Naive B cell (primary cell): ENCODE data around the gene ADA. TPM values are rescaled to one million over a fixed set of nuclear protein-coding genes. Genes with fewer than 3 reads are reported as not detected.
A peak's percentile ranks its signal among the peaks of the same experiment; 100 is the strongest.

Experiments used
- ATAC-seq, 2 donors: fragments of 150-1000 bp; cut with Tn5 transposase; 2 replicates each; pipeline ENCODE4 v1.10.0; 2021; ENCODE audit warnings: low read depth in 2 of 2, mild to moderate bottlenecking in 2 of 2, moderate library complexity in 2 of 2
- DNase-seq: peaks from one replicate; pipeline ENCODE4 v3.0.0; 2022
- H3K27ac Mint-ChIP-seq, 6 donors: one replicate each; pipeline ENCODE4 v1.8.0; 2020 to 2022; ENCODE audit warnings: mild to moderate bottlenecking in 6 of 6, mixed read lengths in 6 of 6, moderate library complexity in 5 of 6, inconsistent platforms in 2 of 6
- H3K27me3 Mint-ChIP-seq, 3 donors: one replicate each; pipeline ENCODE4 v1.8.0; 2021 to 2022; ENCODE audit warnings: mixed read lengths in 3 of 3, mild to moderate bottlenecking in 1 of 3
- H3K36me3 Mint-ChIP-seq, 2 donors: one replicate each; pipeline ENCODE4 v1.8.0; 2020 to 2022; ENCODE audit warnings: mixed read lengths in 2 of 2, inconsistent platforms in 1 of 2, mild to moderate bottlenecking in 1 of 2
- H3K4me1 Mint-ChIP-seq, 3 donors: one replicate each; pipeline ENCODE4 v1.8.0; 2020 to 2022; ENCODE audit warnings: mixed read lengths in 3 of 3, inconsistent platforms in 1 of 3, mild to moderate bottlenecking in 1 of 3, moderate library complexity in 1 of 3
- H3K4me3 Mint-ChIP-seq, 8 donors: one replicate each; pipeline ENCODE4 v1.8.0; 2020 to 2022; ENCODE audit warnings: mild to moderate bottlenecking in 8 of 8, mixed read lengths in 8 of 8, moderate library complexity in 8 of 8, inconsistent platforms in 2 of 8
- H3K9me3 Mint-ChIP-seq, 7 donors: one replicate each; pipeline ENCODE4 v1.8.0; 2020 to 2022; ENCODE audit warnings: mixed read lengths in 7 of 7, mild to moderate bottlenecking in 5 of 7, inconsistent platforms in 2 of 7, moderate library complexity in 1 of 7
- polyA plus RNA-seq, 6 donors: library from polyadenylated mRNA; unstranded; fragments of 300-500 nt; fragmentation: Illumina TruSeq; gene quantifications; one replicate each; pipeline ENCODE4 v1.2.3, GENCODE V29; 2021; ENCODE audit warnings: low read depth in 6 of 6

Gene ADA
- polyA plus RNA-seq, 6 donors from 2014 or later, result 1.7 to 7.6 (median 4.6) TPM

DNA sequence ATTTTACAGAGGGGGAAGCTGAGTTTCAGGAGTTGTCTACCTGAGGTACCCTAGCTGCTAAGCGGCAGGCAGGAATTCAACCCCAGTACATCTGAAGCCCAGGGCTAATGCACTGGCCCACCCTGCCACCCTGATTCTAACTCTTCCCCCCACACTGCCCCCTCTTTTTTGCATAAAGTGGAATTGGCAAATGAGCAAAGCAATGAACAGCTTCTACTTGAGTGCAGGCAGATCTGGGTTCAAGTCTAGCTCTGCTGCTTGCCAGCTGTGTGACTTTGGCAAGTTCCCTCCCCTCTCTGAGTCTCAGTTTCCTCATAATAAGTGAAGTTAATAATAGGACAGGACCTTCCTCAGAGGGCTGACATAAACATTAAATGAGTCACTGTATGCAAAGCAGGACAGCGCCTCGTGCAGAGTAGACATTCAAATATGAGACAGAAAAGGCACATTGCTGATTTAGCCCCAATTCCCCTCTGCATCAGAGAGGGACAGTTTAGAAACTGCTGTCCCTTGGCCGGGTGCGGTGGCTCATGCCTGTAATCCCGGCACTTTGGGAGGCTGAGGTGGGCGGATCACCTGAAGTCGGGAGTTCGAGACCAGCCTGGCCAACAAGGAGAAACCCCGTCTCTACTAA is 4.7 kb downstream of the ADA start:
- H3K36me3 Mint-ChIP-seq, result no peaks in the 10 kb centered on the region
- no peaks in the 10 kb centered on the region for H3K27me3 Mint-ChIP-seq
- H3K9me3 Mint-ChIP-seq, result no peaks in the 10 kb centered on the region
- peak overlapping the region; percentile 35 to 83 (median 63) for H3K4me3 Mint-ChIP-seq
- peaks cover 40 to 73% (median 63%) of the 10 kb centered on the region in 3 donors for H3K4me1 Mint-ChIP-seq
- ATAC-seq, result peak; percentile 60 to 66
- H3K27ac Mint-ChIP-seq, result peak overlapping the region in 5 of 6 donors; percentile 84 to 97 (median 90)
- DNase-seq, result peak; percentile 36

DNA sequence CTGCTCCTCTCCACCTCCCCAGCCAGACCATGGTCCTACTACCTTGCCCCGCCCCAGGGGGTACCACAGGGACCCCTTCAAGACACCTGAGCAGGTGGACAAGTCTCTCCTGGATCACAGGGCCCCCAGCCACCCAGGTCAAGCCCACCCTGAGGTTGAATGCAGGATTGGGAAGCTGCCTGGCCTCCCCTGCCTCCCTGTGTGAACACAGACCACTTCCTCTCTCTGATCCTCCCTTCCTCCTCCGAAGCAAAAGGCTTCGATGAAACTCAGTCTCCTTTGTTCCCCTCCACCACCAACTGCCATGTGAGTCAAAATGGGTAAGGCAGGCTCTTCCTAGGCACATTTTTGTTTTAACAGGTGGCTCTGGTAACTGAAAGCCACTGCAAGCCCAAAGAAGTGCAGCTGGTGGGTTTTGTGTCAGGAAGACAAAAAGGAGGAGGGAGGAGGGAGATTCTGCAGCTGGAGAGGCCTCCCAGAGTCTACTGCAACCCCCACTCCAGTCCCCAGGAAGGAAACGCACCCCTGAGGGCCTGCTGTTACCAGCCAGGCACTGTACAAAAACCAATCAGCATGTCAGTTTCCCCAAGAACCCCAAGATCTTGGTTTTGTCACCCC is 5.4 kb downstream of the ADA start:
- peak in 1 of 2 donors; percentile 13 for ATAC-seq
- peaks cover 44 to 79% (median 66%) of the 10 kb centered on the region in 3 donors for H3K4me1 Mint-ChIP-seq
- no peaks in the 10 kb centered on the region for H3K36me3 Mint-ChIP-seq
- DNase-seq, result no peak
- peak overlapping the region in 4 of 6 donors; percentile 30 to 85 (median 68) for H3K27ac Mint-ChIP-seq
- H3K9me3 Mint-ChIP-seq, result no peaks in the 10 kb centered on the region
- no peaks in the 10 kb centered on the region for H3K27me3 Mint-ChIP-seq
- peak overlapping the region in 4 of 8 donors; percentile 48 to 83 (median 56) for H3K4me3 Mint-ChIP-seq

DNA sequence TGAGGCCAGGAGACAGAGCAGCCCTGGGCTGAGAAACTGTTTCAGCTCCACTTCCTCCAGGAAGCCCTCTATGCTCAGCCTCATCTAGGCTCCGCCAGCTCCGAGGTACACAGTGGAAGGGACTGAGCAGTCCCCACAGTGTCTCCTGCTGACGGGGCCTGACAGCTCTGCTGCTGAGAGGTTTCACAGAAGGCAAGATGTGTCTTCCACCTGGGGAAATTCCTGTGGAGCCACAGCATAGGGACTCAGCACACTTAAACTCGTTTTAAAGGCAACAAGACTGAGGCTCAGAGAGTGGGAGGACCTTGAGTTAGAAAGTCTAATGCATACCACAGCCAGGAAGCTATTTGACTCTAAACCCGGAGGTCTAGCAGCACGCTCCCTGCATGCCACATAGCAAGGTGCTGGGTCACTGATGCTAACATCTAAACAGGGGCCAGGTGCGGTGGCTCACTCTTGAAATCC is 6.8 kb downstream of the ADA start:
- H3K27ac Mint-ChIP-seq, result peak overlapping the region in 2 of 6 donors; percentile 65 to 71
- ATAC-seq (peak; percentile 12 to 32), DNase-seq (no peak)
- no peaks in the 10 kb centered on the region for H3K36me3 Mint-ChIP-seq
- peaks cover 0 to 4% (median 0%) of the 10 kb centered on the region in 7 donors for H3K9me3 Mint-ChIP-seq
- H3K4me1 Mint-ChIP-seq, result peaks cover 37 to 73% (median 61%) of the 10 kb centered on the region in 3 donors
- no peaks in the 10 kb centered on the region for H3K27me3 Mint-ChIP-seq
- H3K4me3 Mint-ChIP-seq, result peak overlapping the region in 4 of 8 donors; percentile 27 to 39 (median 31)

DNA sequence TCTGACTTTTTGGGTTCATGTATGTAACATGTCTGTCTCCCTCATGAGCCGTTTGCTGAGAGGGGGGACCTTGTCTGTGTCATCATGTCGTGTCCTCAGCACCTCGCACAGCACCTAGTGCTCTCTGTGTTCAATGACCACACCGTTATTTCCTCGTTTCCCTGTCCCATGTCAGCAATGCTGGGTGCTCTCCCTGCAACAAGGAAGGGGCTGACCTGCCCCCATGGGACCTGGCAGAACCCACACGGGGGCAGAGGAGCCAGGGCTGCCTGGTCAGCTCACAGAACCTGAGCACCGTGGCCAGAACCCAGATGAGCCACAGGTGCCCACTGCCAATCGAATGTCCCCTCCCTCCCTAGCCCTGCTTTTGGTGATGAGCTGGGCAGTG is 7.3 kb downstream of the ADA start:
- DNase-seq, result no peak
- H3K27ac Mint-ChIP-seq, result peak overlapping the region in 2 of 6 donors; percentile 65 to 67
- H3K4me3 Mint-ChIP-seq, result peak overlapping the region in 1 of 8 donors; percentile 41
- peaks cover 0 to 4% (median 0%) of the 10 kb centered on the region in 7 donors for H3K9me3 Mint-ChIP-seq
- no peaks in the 10 kb centered on the region for H3K27me3 Mint-ChIP-seq
- H3K36me3 Mint-ChIP-seq, result no peaks in the 10 kb centered on the region
- ATAC-seq, result no peak
- H3K4me1 Mint-ChIP-seq, result peaks cover 37 to 72% (median 58%) of the 10 kb centered on the region in 3 donors

DNA sequence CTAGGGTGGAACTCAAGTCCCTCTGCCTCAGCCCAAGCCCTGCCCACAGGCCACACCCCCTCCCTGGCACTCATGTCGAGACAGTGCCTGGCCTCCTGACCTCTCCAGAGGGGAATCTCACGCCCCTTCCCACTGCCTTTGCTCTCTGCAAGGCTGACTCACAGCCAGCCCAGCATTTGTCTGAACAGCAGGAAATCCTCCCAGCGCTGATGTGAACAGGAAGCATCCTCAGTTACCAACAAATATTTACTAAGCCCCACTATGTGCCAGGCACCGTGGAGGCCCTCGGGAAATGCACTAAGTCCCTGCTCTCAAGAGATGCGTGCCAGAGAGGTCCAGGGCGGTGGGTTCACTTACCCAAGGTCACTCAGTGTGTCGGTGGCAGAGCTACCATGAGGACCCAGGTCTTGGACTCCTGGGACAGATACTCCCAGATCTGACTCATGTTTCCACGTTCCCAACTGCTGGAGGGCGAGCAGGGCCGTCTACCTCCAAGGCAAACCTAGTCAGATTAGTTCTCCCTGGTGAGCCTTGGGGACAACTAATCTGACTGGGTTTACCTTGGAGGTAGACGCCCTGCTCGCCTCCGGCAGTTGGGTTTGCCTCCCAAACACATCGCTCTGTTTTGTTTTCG is 7.8 kb downstream of the ADA start:
- Mint-ChIP-seq H3K36me3 (peaks cover 0 to 2% of the 10 kb centered on the region in 2 donors), H3K27ac (peak overlapping the region in 3 of 6 donors; percentile 54 to 67 (median 65)), H3K4me1 (peaks cover 37 to 68% (median 56%) of the 10 kb centered on the region in 3 donors), H3K27me3 (no peaks in the 10 kb centered on the region), H3K9me3 (peaks cover 0 to 4% (median 0%) of the 10 kb centered on the region in 7 donors), H3K4me3 (peak overlapping the region in 2 of 8 donors; percentile 9 to 41)
- ATAC-seq (no peak), DNase-seq (no peak)

DNA sequence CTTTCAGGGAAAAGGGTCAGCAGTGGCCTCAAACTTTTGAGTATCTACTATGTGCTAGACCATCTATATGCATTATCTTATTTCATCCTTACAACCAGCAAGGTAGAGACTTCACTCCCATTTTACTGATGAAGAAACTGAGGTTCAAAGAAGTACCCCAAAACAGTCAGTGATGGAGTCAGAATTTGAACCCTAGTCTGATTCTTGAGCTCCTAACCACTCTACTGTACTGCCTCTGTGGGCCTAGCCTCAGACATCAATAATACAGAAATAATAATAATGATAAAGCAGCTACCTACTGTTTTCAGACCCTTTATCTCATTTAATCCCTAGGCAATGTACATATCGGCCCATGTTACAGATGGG is 8.4 kb downstream of the ADA start:
- H3K9me3 Mint-ChIP-seq, result peaks cover 0 to 4% (median 0%) of the 10 kb centered on the region in 7 donors
- H3K36me3 Mint-ChIP-seq, result peaks cover 0 to 4% of the 10 kb centered on the region in 2 donors
- ATAC-seq (no peak), DNase-seq (no peak)
- H3K4me3 Mint-ChIP-seq, result peak overlapping the region in 2 of 8 donors; percentile 31 to 52
- H3K27me3 Mint-ChIP-seq, result no peaks in the 10 kb centered on the region
- peak overlapping the region in 2 of 6 donors; percentile 65 for H3K27ac Mint-ChIP-seq
- H3K4me1 Mint-ChIP-seq, result peaks cover 37 to 65% (median 56%) of the 10 kb centered on the region in 3 donors

DNA sequence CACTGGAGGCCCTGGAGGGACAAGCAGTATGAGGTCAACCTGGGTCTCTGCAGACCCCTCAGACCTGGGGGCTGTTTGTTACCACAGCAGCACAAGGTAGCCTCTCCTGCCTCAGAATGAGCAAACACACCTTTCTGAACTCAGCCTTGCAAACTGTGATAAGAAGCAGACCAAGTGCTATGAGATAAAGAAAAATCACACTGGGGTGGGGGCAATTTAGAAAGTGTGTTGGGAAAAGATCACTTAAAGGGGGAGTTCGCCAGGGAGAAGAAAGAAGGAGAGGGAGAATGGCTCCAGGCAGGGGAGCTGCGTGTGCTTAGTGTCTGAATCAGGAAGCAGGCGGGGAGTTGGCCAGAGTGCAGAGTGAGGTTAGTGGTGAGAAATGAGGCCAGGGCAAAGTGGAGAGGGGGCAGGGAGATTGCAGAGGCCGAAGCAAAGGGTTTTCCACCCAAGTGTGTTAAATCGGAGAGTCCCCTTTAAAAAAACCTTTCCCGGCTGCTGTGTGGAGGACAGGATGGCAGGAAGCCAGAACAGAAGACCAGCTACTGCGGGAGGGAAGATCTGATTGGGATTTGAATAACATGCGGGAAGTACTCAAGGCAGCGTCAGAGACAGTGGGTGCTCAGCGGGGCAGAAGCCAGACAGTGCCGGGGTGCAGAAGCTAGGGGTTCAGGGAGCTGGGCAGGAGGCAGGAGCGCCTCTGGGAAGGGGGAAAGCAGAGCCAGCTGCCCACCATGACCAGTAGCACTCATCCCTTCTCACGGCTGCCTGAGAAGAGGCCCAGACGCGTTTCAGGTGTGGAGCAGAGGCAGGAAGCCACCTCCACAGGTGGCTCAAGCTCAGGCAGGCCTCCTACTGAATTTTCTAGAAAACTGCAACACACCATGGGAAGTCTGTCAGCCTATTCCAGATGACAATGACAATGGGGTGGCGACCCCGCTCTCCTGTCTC is 9.0 kb downstream of the ADA start:
- DNase-seq, result no peak
- Mint-ChIP-seq H3K36me3 (peaks cover 0 to 4% of the 10 kb centered on the region in 2 donors), H3K27me3 (no peaks in the 10 kb centered on the region), H3K4me3 (peak overlapping the region in 6 of 8 donors; percentile 19 to 68 (median 53)), H3K27ac (peak overlapping the region; percentile 1 to 94 (median 54)), H3K4me1 (peaks cover 37 to 61% (median 56%) of the 10 kb centered on the region in 3 donors), H3K9me3 (peaks cover 0 to 4% (median 0%) of the 10 kb centered on the region in 7 donors)
- peak; percentile 26 to 49 for ATAC-seq

DNA sequence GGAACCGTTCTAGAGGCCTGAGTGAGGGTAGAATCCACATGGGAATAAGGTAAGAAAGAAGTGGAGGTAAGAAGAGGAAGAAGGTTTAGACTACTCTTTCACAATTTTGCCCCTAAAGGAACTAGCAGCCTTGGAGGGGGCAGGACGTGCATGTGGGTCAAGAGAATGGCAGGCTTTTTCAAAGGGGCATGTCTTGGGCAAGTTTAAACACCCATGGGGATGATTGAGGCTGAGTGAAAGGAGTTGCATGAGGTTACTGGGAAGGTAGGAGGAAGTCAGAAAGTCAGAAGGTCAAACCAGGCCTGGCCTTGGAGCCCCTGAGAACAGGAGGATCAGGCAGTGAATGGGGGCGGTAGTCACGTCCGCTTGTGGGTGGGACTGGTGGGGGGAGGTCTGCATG is 10.2 kb downstream of the ADA start:
- Mint-ChIP-seq H3K27me3 (no peaks in the 10 kb centered on the region), H3K36me3 (peaks cover 0 to 4% of the 10 kb centered on the region in 2 donors), H3K27ac (peak overlapping the region in 2 of 6 donors; percentile 47 to 93), H3K4me1 (peaks cover 32 to 49% (median 48%) of the 10 kb centered on the region in 3 donors), H3K9me3 (peaks cover 0 to 4% (median 0%) of the 10 kb centered on the region in 7 donors), H3K4me3 (peak overlapping the region in 2 of 8 donors; percentile 22 to 36)
- no peak for DNase-seq
- no peak for ATAC-seq

DNA sequence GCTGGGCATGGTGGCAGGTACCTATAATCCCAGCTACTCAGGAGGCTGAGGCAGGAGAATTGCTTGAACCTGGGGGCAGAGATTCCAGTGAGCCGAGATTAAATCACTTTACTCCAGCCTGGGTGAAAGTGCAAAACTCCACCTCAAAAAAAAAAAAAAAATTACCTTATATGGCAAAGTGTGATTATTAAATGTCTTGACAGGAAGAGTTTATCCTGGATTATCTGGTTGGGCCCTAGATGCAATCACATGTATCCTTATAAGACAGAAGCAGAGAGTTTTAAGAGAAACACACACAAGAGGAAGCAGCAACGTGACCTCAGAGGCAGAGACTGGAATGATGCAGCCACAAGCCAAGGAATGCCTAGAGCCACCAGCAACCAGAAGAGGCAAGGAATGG is 11.0 kb downstream of the ADA start:
- DNase-seq, result no peak
- H3K27me3 Mint-ChIP-seq, result no peaks in the 10 kb centered on the region
- peak overlapping the region in 3 of 6 donors; percentile 20 to 74 (median 47) for H3K27ac Mint-ChIP-seq
- peaks cover 0 to 4% (median 0%) of the 10 kb centered on the region in 7 donors for H3K9me3 Mint-ChIP-seq
- no peak for ATAC-seq
- no peak overlapping the region for H3K4me3 Mint-ChIP-seq
- peaks cover 25 to 42% (median 40%) of the 10 kb centered on the region in 3 donors for H3K4me1 Mint-ChIP-seq
- peaks cover 0 to 4% of the 10 kb centered on the region in 2 donors for H3K36me3 Mint-ChIP-seq

DNA sequence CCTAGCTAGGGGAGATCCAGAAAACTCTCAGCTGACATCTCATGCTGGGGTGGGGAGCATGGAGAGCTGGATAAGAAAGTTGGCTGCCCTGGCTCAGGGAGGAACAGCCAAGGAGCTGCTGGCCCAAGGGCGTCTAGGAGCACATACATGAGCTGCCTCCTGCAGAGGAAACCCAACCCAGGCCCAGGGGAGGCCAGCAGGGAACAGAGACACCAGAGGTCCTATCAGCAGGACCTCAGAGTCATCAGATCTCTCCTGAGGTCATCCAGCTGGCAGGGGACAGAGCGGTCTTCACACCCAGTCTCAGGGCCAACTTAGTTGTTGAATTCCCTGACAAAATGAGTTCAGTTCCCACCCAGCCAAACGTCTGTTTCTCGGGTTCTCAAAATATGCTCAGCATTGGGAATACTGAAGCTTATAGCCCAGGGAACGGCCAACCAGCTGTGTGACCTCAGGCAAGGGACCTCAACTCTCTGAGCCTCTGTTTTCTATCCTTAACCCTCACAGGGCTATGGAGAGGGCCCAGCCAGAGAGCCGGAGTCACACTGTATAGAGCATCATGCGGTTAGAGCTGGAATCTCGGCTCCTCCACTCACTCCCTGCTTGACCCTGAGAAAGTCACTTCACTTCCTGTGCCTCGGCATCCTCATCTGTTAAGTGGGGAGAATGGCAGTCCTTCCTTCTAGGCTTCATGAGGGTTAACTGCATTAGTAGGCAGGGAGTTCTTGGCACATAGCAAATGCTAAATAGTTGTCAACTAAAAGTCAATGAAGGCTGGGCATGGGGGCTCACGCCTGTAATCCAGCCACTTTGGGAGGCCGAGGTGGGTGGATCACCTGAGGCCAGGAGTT is 13.8 kb downstream of the ADA start:
- Mint-ChIP-seq H3K36me3 (peaks cover 0 to 4% of the 10 kb centered on the region in 2 donors), H3K27me3 (no peaks in the 10 kb centered on the region), H3K27ac (peak overlapping the region in 1 of 6 donors; percentile 10), H3K4me1 (peaks cover 12 to 27% (median 26%) of the 10 kb centered on the region in 3 donors), H3K9me3 (peaks cover 0 to 4% (median 0%) of the 10 kb centered on the region in 7 donors), H3K4me3 (no peak overlapping the region)
- DNase-seq, result no peak
- no peak for ATAC-seq

DNA sequence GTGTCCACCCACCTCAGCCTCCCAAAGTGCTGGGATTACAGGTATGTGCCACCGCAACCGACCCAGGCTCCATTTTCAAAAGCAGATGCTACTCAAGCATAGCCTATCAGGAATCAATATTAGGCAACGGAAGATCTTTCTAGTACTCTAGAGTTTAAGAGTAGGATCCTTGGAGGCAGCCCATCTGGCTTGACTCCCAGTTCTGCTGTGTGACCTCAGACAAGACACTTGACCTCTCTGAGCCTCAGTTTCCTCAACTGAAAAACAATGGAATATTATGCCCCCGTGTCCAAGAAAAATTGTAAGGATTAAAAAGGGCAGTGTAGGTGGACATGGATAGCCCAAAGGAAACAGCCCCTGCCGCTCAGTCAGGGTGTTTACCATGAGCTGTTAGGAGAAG is 14.5 kb downstream of the ADA start:
- Mint-ChIP-seq H3K4me1 (peaks cover 9 to 25% (median 22%) of the 10 kb centered on the region in 3 donors), H3K9me3 (peaks cover 0 to 4% (median 0%) of the 10 kb centered on the region in 7 donors), H3K27me3 (no peaks in the 10 kb centered on the region), H3K4me3 (peak overlapping the region in 1 of 8 donors; percentile 67), H3K36me3 (peaks cover 0 to 4% of the 10 kb centered on the region in 2 donors), H3K27ac (peak overlapping the region in 1 of 6 donors; percentile 43)
- ATAC-seq, result no peak
- DNase-seq, result no peak

DNA sequence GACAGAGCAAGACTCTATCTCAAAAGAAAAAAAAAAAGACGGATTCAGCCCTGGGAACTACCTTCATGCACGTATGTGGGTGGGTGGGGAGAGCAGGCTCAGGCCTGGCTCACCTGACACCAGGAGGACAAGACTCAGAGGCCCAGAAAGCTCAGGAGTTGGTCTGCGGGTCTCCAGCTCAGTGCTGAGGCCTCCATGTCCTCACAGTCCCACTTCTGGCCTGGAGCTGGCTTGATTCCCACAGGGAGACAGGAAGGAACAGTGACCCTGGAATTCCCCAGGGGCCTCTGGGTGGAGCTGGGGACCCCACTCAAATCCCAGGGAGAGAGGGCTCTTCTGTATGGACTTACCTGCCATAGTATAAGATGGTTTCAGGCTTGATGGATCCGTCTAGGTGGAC is 15.6 kb downstream of the ADA start:
- DNase-seq (no peak), ATAC-seq (no peak)
- Mint-ChIP-seq H3K36me3 (peaks cover 0 to 4% of the 10 kb centered on the region in 2 donors), H3K4me3 (no peak overlapping the region), H3K9me3 (peaks cover 0 to 4% (median 0%) of the 10 kb centered on the region in 7 donors), H3K27ac (no peak overlapping the region), H3K4me1 (peaks cover 7 to 22% (median 11%) of the 10 kb centered on the region in 3 donors), H3K27me3 (no peaks in the 10 kb centered on the region)
